Fibroblast of pulmonary artery (primary cell): ENCODE measurements around the gene CDRT15.
"Not testable (repeated sequence)": the region's sequence is repeated elsewhere in the genome, so short reads cannot be mapped to it uniquely, and the experiment has no call there.

Experiments used
- DNase-seq: peaks from one replicate; pipeline ENCODE4 v3.0.0-alpha.2; 2010; ENCODE audit warnings: low read depth
- H3K4me3 ChIP-seq: replicated peaks from 2 replicates; pipeline ENCODE4 v1.5.1; 2011; ENCODE audit warnings: low read depth, mild to moderate bottlenecking, control low read depth, low read length, moderate library complexity
- CTCF ChIP-seq: IDR thresholded peaks from 2 replicates; pipeline ENCODE4 v1.5.1; 2011; ENCODE audit warnings: mild to moderate bottlenecking, control low read depth, low read length, inconsistent platforms; ENCODE audit errors: missing control alignments

The CDRT15 gene

DNA sequence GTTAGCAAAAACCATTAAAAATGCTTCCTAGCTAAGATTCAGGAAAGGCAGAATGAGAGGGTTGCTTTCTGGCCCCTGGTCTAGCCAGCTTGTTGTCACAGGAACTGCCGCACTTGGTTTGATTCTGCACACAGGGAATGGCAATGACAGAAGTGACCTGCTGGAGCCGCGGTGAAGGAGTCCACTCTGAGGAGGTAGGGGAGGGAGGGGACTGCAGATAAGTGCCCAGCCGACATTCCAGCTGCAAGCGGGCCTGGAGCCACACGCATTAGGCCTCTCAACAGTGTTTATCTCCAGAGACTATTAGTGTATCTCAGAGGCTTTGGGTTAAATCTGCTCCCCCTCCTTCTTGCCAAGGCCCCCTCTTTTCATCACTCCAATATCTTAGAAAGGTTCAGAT lies 38.6 kb downstream of the CDRT15 start:
- H3K4me3 ChIP-seq = no peak overlapping the region
- no peak for TF ChIP-seq CTCF
- no peak for DNase-seq

DNA sequence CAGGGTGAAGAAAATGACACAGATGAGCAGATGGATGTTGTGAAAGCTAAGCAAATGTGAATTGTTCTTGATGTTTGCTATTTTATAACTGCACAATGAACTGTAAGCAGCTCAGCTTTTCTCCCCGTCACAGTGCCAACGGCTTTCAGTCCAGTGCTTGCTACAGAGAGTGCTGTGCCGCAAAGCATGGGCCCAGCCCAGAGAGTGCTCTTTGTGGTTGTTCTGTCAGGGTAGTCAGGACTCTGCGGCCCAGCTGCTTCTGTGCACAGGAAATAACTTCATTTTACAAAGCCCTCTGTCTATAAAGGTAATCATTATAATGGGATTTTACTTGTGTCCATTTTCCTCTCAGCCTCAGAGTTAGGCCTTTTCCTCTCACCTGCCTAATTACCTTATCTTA lies 39.1 kb downstream of the CDRT15 start:
- H3K4me3 ChIP-seq = no peak overlapping the region
- no peak for DNase-seq
- TF ChIP-seq CTCF = no peak

- DNase-seq = no peak
- TF ChIP-seq CTCF = no peak
- no peak overlapping the region for H3K4me3 ChIP-seq
These were observed 39.6 kb downstream of the CDRT15 start for GRCh38 chr17:14197057-14197456.

DNA sequence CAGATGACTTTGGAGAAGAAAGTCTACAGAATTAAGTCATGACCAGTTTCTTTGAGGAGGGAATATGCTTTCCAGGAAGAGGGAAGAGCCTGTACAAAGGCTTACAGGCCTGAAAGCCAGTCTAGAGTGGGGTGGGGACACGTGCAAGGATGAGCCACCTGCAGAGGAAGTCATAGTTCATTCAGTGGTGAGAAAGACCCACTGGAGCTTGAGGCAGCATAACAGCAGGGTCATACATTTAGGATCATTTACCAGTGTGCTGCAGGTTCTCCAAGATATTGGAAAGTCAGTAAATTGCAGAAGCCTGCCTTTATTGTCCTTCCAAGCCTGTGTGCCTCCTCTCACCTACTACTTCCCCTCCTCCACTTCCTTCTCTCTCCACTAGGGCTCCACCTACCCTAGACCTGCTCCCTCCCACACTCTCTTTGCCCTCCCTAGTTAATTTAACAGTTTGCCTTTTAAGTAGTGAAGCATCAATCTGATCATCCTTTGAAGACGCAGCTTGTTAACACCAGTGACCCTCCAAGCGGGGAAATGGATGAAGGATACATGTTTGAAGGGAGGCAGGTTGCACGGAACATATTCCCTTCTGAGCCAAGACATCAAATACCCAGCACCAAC lies 40.2 kb downstream of the CDRT15 start:
- DNase-seq = no peak
- no peak overlapping the region for H3K4me3 ChIP-seq
- TF ChIP-seq CTCF = peak; percentile 9

GRCh38 chr17:14192636-14193344 lies 43.9 kb downstream of the CDRT15 start:
- DNase-seq = not testable (repeated sequence)

GRCh38 chr17:14192039-14192438 lies 44.6 kb downstream of the CDRT15 start:
- not testable (repeated sequence) for DNase-seq, H3K4me3 ChIP-seq

More at GRCh38 chr17:14192636-14193344, 43.9 kb downstream of the CDRT15 start:
- H3K4me3 ChIP-seq = not testable (repeated sequence)

- not testable (repeated sequence) for H3K4me3 ChIP-seq, DNase-seq
These were observed 45.2 kb downstream of the CDRT15 start for GRCh38 chr17:14191469-14191868.

DNA sequence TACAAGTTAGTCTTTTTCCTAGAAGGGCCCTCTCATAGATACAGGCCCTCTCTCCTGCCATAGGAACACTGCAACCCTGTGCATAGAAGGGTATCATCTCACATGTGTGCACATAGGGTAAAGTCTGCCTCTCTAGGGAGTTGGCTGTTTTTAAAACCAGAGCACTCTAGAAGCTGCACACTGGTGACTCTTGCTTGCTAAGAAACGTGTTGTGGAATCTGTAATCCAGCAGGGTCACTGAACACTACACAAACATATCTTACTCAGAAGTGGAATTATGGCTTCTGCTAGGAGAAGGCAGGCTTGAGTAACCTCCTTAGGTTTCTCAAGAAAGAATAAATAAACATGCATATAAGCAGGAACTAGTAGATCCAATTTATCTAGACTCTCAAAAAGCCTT lies 45.9 kb downstream of the CDRT15 start:
- not testable (repeated sequence) for DNase-seq, H3K4me3 ChIP-seq

DNA sequence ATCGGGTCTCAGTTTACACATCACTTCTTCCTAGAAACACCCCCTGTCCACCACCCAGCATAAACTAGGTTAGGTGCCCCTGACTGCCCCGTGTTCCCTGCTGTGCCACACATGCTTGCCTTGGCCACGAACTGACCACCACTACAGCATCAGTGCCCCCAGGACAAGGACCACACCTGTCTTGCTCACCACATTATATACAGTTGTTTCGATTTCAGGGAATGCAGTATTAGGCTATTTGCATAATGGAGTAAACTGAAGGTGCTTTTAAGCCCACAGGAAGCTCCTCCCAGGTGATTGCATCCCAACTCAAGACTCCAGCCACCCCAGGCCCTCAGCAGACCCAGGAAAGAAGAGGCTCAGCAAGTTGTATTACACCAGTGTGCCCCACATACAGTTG lies 50.2 kb downstream of the CDRT15 start:
- H3K4me3 ChIP-seq = not testable (repeated sequence)

More for the DNA sequence above, 50.2 kb downstream of the CDRT15 start:
- not testable (repeated sequence) for DNase-seq
